Activated T-helper 1 cell treated with anti-CD3 and anti-CD28 coated beads, Interleukin-12 subunit alpha, Interleukin-12 subunit beta, Interleukin-2, Interleukin-4 antibody, amounts not matched to agents 30 ng/mL and 10 ng/mL and 1 ng/mL, durations not matched to agents 14 hours and 24 hours and 36 hours (primary cell): Measurements from ENCODE around the gene ZSCAN20. TPM values are rescaled to one million over a fixed set of nuclear protein-coding genes. Genes with fewer than 3 reads are reported as not detected.

ENCODE experiments used
- DNase-seq: peaks from one replicate; pipeline ENCODE4 v3.0.0; 2021; ENCODE audit warnings: low spot score
- H3K27ac Mint-ChIP-seq: one replicate; pipeline ENCODE4 v1.8.0; 2021; ENCODE audit warnings: mild to moderate bottlenecking, mixed read lengths
- H3K27me3 Mint-ChIP-seq: one replicate; pipeline ENCODE4 v1.8.0; 2022; ENCODE audit warnings: mild to moderate bottlenecking, moderate library complexity, mixed read lengths; ENCODE audit not compliant: insufficient read depth
- H3K36me3 Mint-ChIP-seq: one replicate; pipeline ENCODE4 v1.8.0; 2021; ENCODE audit warnings: low read depth, mixed read lengths
- H3K4me1 Mint-ChIP-seq: one replicate; pipeline ENCODE4 v1.8.0; 2021; ENCODE audit warnings: low read depth, mixed read lengths
- H3K4me3 Mint-ChIP-seq: one replicate; pipeline ENCODE4 v1.8.0; 2021; ENCODE audit warnings: mild to moderate bottlenecking, moderate library complexity, mixed read lengths
- H3K9me3 Mint-ChIP-seq: one replicate; pipeline ENCODE4 v1.8.0; 2021; ENCODE audit warnings: mixed read lengths
- intact Hi-C: fragments of 100-400 bp; cut with micrococcal nuclease; formaldehyde crosslinking; loops from one replicate; pipeline ENCODE4 v1.15.1; 2024
- total RNA-seq: library from RNA; stranded (reverse); gene quantifications from 2 replicates; pipeline ENCODE4 v1.2.3, GENCODE V29; 2022

Gene ZSCAN20
- total RNA-seq, 1 donor from 2014 or later: 2.8 TPM

- H3K4me1 Mint-ChIP-seq: peaks cover 6% of the 10 kb centered on the region
- intact Hi-C loops: no loop called here
- peak overlapping the region; percentile 31 for H3K27ac Mint-ChIP-seq
- peak; percentile 26 for DNase-seq
- H3K4me3 Mint-ChIP-seq: no peak overlapping the region
- peaks cover 17% of the 10 kb centered on the region for H3K27me3 Mint-ChIP-seq
- H3K36me3 Mint-ChIP-seq: peaks cover 2% of the 10 kb centered on the region
- H3K9me3 Mint-ChIP-seq: no peaks in the 10 kb centered on the region
These were observed 16.6 kb upstream of the ZSCAN20 start for GRCh38 chr1:33455539-33456501.

GRCh38 chr1:33456502-33456886 lies 16.0 kb upstream of the ZSCAN20 start:
- Mint-ChIP-seq H3K36me3 (peaks cover 2% of the 10 kb centered on the region), H3K4me3 (no peak overlapping the region), H3K4me1 (peaks cover 6% of the 10 kb centered on the region), H3K27ac (no peak overlapping the region), H3K9me3 (no peaks in the 10 kb centered on the region), H3K27me3 (peaks cover 11% of the 10 kb centered on the region)
- intact Hi-C loops: no loop called here
- no peak for DNase-seq

DNA sequence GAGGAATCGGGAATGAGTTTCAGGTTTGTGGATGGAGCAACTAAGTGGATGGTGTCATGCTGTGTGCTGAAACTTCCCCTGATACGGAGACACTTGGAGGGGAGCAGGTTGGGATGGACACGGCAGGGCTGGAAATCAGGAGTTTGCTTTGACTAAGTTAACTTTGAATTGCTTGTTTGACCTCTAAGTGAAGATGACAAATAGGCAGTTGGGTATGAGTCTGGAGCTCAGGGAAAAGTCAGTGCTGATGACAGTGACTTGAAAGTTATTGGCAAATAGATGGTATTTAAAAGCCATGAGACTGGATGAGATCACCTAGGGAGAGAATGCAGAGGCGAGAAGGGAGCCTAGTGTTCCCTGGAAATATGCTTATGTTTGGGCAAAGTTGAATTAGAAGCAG lies 12.8 kb upstream of the ZSCAN20 start:
- Mint-ChIP-seq H3K4me3 (no peak overlapping the region), H3K27me3 (peaks cover 4% of the 10 kb centered on the region), H3K36me3 (no peaks in the 10 kb centered on the region), H3K27ac (no peak overlapping the region), H3K4me1 (peaks cover 6% of the 10 kb centered on the region), H3K9me3 (no peaks in the 10 kb centered on the region)
- intact Hi-C loops: no loop called here
- no peak for DNase-seq

GRCh38 chr1:33460144-33460543 lies 12.3 kb upstream of the ZSCAN20 start:
- no peak for DNase-seq

GRCh38 chr1:33460947-33461629 lies 11.4 kb upstream of the ZSCAN20 start:
- no peaks in the 10 kb centered on the region for H3K4me1 Mint-ChIP-seq
- no peak for DNase-seq
- H3K27ac Mint-ChIP-seq: no peak overlapping the region
- no peak overlapping the region for H3K4me3 Mint-ChIP-seq
- H3K36me3 Mint-ChIP-seq: no peaks in the 10 kb centered on the region
- intact Hi-C loops: no loop called here
- peaks cover 4% of the 10 kb centered on the region for H3K27me3 Mint-ChIP-seq
- H3K9me3 Mint-ChIP-seq: no peaks in the 10 kb centered on the region

More at GRCh38 chr1:33460144-33460543, 12.3 kb upstream of the ZSCAN20 start:
- intact Hi-C loops: no loop called here
- Mint-ChIP-seq H3K4me3 (no peak overlapping the region), H3K9me3 (no peaks in the 10 kb centered on the region), H3K27ac (no peak overlapping the region), H3K4me1 (peaks cover 6% of the 10 kb centered on the region), H3K27me3 (peaks cover 4% of the 10 kb centered on the region), H3K36me3 (no peaks in the 10 kb centered on the region)

- intact Hi-C loops: no loop called here
- no peak overlapping the region for H3K27ac Mint-ChIP-seq
- H3K36me3 Mint-ChIP-seq: no peaks in the 10 kb centered on the region
- DNase-seq: no peak
- no peaks in the 10 kb centered on the region for H3K9me3 Mint-ChIP-seq
- no peaks in the 10 kb centered on the region for H3K4me1 Mint-ChIP-seq
- H3K4me3 Mint-ChIP-seq: no peak overlapping the region
- H3K27me3 Mint-ChIP-seq: peaks cover 4% of the 10 kb centered on the region
These were observed 9.9 kb upstream of the ZSCAN20 start for GRCh38 chr1:33462405-33463164.

GRCh38 chr1:33464552-33464951 lies 7.9 kb upstream of the ZSCAN20 start:
- no peaks in the 10 kb centered on the region for H3K4me1 Mint-ChIP-seq
- H3K9me3 Mint-ChIP-seq: no peaks in the 10 kb centered on the region
- H3K4me3 Mint-ChIP-seq: no peak overlapping the region
- intact Hi-C loops: no loop called here
- DNase-seq: no peak
- no peak overlapping the region for H3K27ac Mint-ChIP-seq
- H3K27me3 Mint-ChIP-seq: peaks cover 4% of the 10 kb centered on the region
- no peaks in the 10 kb centered on the region for H3K36me3 Mint-ChIP-seq

DNA sequence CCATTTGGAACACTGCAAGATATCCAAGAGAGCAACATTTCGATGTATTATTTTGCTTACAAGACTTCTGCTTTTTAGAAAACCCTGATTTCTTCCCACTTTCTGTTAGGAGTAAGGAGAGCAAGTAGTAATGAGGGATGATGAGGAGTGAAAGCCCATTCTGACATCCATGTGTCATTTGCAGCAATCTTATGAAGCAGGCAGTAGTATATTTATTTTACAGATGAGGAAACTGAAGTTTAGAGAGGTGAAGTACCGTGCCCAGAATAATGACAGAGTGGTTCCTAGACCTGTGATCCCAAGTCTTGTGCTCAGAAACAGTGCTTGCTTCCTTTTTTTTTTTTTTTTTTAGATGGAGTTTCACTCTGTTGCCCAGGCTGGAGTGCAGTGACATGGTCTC lies 7.1 kb upstream of the ZSCAN20 start:
- no peaks in the 10 kb centered on the region for H3K9me3 Mint-ChIP-seq
- peaks cover under 1% of the 10 kb centered on the region for H3K4me1 Mint-ChIP-seq
- no peaks in the 10 kb centered on the region for H3K36me3 Mint-ChIP-seq
- intact Hi-C loops: no loop called here
- peaks cover under 1% of the 10 kb centered on the region for H3K27me3 Mint-ChIP-seq
- no peak overlapping the region for H3K27ac Mint-ChIP-seq
- no peak overlapping the region for H3K4me3 Mint-ChIP-seq
- DNase-seq: no peak

DNA sequence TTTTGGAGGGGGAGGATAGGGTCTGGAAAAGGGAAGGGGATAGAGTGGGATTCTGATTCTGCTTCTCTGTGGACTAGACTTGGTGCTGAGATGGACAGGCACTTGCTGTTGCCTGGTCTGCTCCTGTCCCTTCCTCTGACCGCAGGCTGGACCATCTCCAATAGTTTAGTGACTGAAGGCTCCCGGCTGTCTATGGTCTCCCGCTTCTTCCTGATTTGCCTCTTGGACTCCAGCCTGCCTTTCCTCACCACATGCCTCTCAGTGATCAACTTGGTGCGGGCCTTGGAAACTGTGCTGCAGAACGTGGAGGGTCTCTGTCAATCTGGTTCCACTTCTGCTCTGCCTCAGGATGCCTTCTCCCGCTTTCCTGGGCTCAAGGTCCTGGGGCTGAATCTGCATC lies 6.3 kb upstream of the ZSCAN20 start:
- peaks cover 7% of the 10 kb centered on the region for H3K4me1 Mint-ChIP-seq
- no peaks in the 10 kb centered on the region for H3K27me3 Mint-ChIP-seq
- no peak overlapping the region for H3K27ac Mint-ChIP-seq
- H3K9me3 Mint-ChIP-seq: no peaks in the 10 kb centered on the region
- intact Hi-C loops: no loop called here
- H3K4me3 Mint-ChIP-seq: no peak overlapping the region
- no peak for DNase-seq
- H3K36me3 Mint-ChIP-seq: no peaks in the 10 kb centered on the region

- Mint-ChIP-seq H3K4me1 (peaks cover 18% of the 10 kb centered on the region), H3K36me3 (no peaks in the 10 kb centered on the region), H3K27me3 (no peaks in the 10 kb centered on the region), H3K9me3 (no peaks in the 10 kb centered on the region), H3K27ac (no peak overlapping the region), H3K4me3 (no peak overlapping the region)
- intact Hi-C loops: no loop called here
- DNase-seq: no peak
These were observed 4.4 kb upstream of the ZSCAN20 start for GRCh38 chr1:33468011-33468410.

GRCh38 chr1:33468531-33468930 lies 3.9 kb upstream of the ZSCAN20 start:
- Mint-ChIP-seq H3K9me3 (no peaks in the 10 kb centered on the region), H3K27me3 (no peaks in the 10 kb centered on the region), H3K4me1 (peaks cover 23% of the 10 kb centered on the region), H3K4me3 (no peak overlapping the region), H3K27ac (no peak overlapping the region), H3K36me3 (no peaks in the 10 kb centered on the region)
- intact Hi-C loops: no loop called here
- DNase-seq: no peak

DNA sequence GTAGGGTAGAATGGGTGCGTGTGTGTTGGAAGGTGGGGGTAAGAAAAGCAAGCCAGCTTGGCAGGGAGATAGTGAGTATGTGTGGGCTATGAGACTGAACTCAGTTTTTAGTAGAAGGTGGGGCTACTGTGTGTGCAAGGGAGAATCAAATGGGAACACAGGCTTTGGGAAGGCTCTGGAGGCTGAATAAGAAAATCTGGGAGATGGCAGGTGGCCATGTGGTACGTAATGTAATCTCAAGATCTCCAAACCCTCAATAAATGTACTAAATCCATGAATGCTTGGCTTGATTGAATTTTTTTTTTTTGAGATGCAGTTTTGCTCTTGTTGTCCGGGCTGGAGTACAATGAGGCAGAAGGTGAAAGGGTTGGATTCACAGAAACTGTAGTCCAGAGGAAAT lies 3.5 kb upstream of the ZSCAN20 start:
- H3K4me3 Mint-ChIP-seq: no peak overlapping the region

More for the DNA sequence above, 3.5 kb upstream of the ZSCAN20 start:
- Mint-ChIP-seq H3K4me1 (peaks cover 24% of the 10 kb centered on the region), H3K27me3 (no peaks in the 10 kb centered on the region), H3K27ac (no peak overlapping the region), H3K9me3 (no peaks in the 10 kb centered on the region), H3K36me3 (no peaks in the 10 kb centered on the region)
- no peak for DNase-seq
- intact Hi-C loops: no loop called here
